PC-9 (cell line): ENCODE measurements around the gene RSL1D1. TPM values are rescaled to one million over a fixed set of nuclear protein-coding genes. Genes with fewer than 3 reads are reported as not detected.
"Not testable (repeated sequence)": the region's sequence is repeated elsewhere in the genome, so short reads cannot be mapped to it uniquely, and the experiment has no call there.

Source experiments
- BruUV-seq: library from RNA; stranded (reverse); fragments of 400-500 nt; replicated peaks from 2 replicates; lab custom pipeline; 2021; lab: Mats Ljungman, UMichigan
- CTCF ChIA-PET: fragments of 300-600 bp; sonication (Branson Sonifier 250); formaldehyde crosslinking; loops from one replicate; lab custom pipeline; 2022; ENCODE audit warnings: antibody characterized with exemption; lab: Charles Lee
- POLR2A ChIA-PET: fragments of 300-600 bp; sonication (Branson Sonifier 250); formaldehyde crosslinking; loops from one replicate; lab custom pipeline; 2022; ENCODE audit warnings: antibody characterized with exemption; ENCODE audit not compliant: unreplicated experiment; lab: Charles Lee
- DNase-seq, 2 experiments: peaks; one replicate each; pipeline versions ENCODE4 v3.0.0 to v3.0.0-alpha.2; 2015 to 2022; ENCODE audit warnings: mixed read lengths in 1 of 2
- H2AFZ ChIP-seq: fragments of 200-600 bp; sonication (generic); 2 replicates; pipeline ENCODE4 v1.8.1; 2017; ENCODE audit warnings: antibody characterized with exemption
- H3F3A ChIP-seq: fragments of 200-600 bp; sonication (generic); 2 replicates; pipeline ENCODE4 v1.8.1; 2017; ENCODE audit warnings: antibody characterized with exemption, mild to moderate bottlenecking, low read depth; ENCODE audit not compliant: insufficient read depth
- H3K27ac ChIP-seq: fragments of 200-600 bp; sonication (generic); 2 replicates; pipeline ENCODE4 v1.6.1; 2016; ENCODE audit warnings: mixed run types
- H3K27me3 ChIP-seq: fragments of 200-600 bp; sonication (generic); 2 replicates; pipeline ENCODE4 v1.6.1; 2016; ENCODE audit warnings: low read depth, mixed run types; ENCODE audit not compliant: insufficient read depth
- H3K36me3 ChIP-seq: fragments of 200-600 bp; sonication (generic); 2 replicates; pipeline ENCODE4 v1.6.1; 2016; ENCODE audit warnings: low read depth, mixed run types
- H3K4me1 ChIP-seq: fragments of 200-600 bp; sonication (generic); replicated peaks from 2 replicates; pipeline ENCODE4 v1.6.1; 2016; ENCODE audit warnings: mixed run types; ENCODE audit not compliant: insufficient read depth
- H3K4me2 ChIP-seq: fragments of 200-600 bp; sonication (generic); 2 replicates; pipeline ENCODE4 v1.6.1; 2017; ENCODE audit warnings: mixed run types
- H3K4me3 ChIP-seq: fragments of 200-600 bp; sonication (generic); 2 replicates; pipeline ENCODE4 v1.6.1; 2016; ENCODE audit warnings: mixed run types
- H3K79me2 ChIP-seq: fragments of 200-600 bp; sonication (generic); 2 replicates; pipeline ENCODE4 v1.6.1; 2017; ENCODE audit warnings: low read depth, mixed run types
- H3K9me2 ChIP-seq: fragments of 200-600 bp; sonication (generic); 2 replicates; pipeline ENCODE4 v1.8.1; 2017; ENCODE audit warnings: mild to moderate bottlenecking; ENCODE audit not compliant: insufficient read depth
- H3K9me3 ChIP-seq: fragments of 200-600 bp; sonication (generic); 2 replicates; pipeline ENCODE4 v1.8.1; 2016; ENCODE audit warnings: low read depth; ENCODE audit not compliant: insufficient read depth
- H4K20me1 ChIP-seq: fragments of 200-600 bp; sonication (generic); 2 replicates; pipeline ENCODE4 v1.8.1; 2017; ENCODE audit not compliant: insufficient read depth
- EZH2 ChIP-seq: fragments of 200-600 bp; sonication (generic); IDR thresholded peaks from 2 replicates; pipeline ENCODE4 v1.8.0; 2017; ENCODE audit warnings: antibody characterized with exemption, low read depth
- intact Hi-C: fragments of 100-400 bp; cut with micrococcal nuclease; formaldehyde crosslinking; loops from one replicate; pipeline ENCODE4 v1.10.0; 2022; ENCODE audit not compliant: unreplicated experiment
- total RNA-seq: library from RNA; stranded (reverse); gene quantifications from 2 replicates; pipeline ENCODE4 v1.2.3, GENCODE V29; 2021
- TF ChIP-seq, protein P1 (sequence below): fragments of 200-600 bp; sonication (generic); conservative IDR thresholded peaks from 2 replicates; pipeline ENCODE4 v1.6.1; 2017; ENCODE audit warnings: mixed run types, antibody characterized with exemption, mild to moderate bottlenecking, moderate library complexity

Gene RSL1D1
- total RNA-seq, 1 experiment from 2014 or later: 226 TPM

- no peak for DNase-seq
- no peaks in the 10 kb centered on the region for H3K27me3 ChIP-seq
- no peak overlapping the region for H3K4me2 ChIP-seq
- POLR2A ChIA-PET: no interaction called here
- no peak overlapping the region for H3K4me3 ChIP-seq
- intact Hi-C loops: no loop called here
- H3F3A ChIP-seq: no peaks in the 10 kb centered on the region
- TF ChIP-seq, protein P1, sequence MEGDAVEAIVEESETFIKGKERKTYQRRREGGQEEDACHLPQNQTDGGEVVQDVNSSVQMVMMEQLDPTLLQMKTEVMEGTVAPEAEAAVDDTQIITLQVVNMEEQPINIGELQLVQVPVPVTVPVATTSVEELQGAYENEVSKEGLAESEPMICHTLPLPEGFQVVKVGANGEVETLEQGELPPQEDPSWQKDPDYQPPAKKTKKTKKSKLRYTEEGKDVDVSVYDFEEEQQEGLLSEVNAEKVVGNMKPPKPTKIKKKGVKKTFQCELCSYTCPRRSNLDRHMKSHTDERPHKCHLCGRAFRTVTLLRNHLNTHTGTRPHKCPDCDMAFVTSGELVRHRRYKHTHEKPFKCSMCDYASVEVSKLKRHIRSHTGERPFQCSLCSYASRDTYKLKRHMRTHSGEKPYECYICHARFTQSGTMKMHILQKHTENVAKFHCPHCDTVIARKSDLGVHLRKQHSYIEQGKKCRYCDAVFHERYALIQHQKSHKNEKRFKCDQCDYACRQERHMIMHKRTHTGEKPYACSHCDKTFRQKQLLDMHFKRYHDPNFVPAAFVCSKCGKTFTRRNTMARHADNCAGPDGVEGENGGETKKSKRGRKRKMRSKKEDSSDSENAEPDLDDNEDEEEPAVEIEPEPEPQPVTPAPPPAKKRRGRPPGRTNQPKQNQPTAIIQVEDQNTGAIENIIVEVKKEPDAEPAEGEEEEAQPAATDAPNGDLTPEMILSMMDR: no peak
- no peak for TF ChIP-seq EZH2
- no peaks in the 10 kb centered on the region for H3K9me2 ChIP-seq
- no peak overlapping the region for H3K27ac ChIP-seq
- no peaks in the 10 kb centered on the region for H3K4me1 ChIP-seq
- H3K79me2 ChIP-seq: no peaks in the 10 kb centered on the region
- no TSS peak for BruUV-seq
- CTCF ChIA-PET: no interaction called here
- H2AFZ ChIP-seq: no peak overlapping the region
- H3K36me3 ChIP-seq: no peaks in the 10 kb centered on the region
- no peaks in the 10 kb centered on the region for H4K20me1 ChIP-seq
- H3K9me3 ChIP-seq: no peaks in the 10 kb centered on the region
Observed at GRCh38 chr16:11816123-11816522, 35.2 kb downstream of the RSL1D1 start.

DNA sequence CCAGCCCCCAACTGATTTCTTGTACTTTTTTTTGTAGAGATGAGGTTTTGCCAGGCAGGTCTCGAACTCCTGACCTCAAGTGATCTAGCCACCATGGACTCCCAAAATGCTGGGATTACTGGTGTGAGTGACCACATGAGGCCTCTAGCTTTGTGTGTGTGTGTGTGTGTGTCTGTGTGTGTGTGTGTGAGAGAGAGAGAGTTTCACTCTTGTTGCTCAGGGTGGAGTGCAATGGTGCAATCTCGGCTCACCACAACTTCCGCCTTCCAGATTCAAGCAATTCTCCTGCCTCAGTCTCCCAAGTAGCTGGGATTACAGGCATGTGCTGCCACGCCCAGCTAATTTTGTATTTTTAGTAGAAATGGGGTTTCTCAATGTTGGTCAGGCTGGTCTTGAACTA, 36.5 kb downstream of the RSL1D1 start:
- CTCF ChIA-PET: interaction anchor here (0.7 kb wide), 2 partner anchors 439 to 490 kb away, joined by 5 to 6 read pairs; no protein-coding TSS in a partner anchor
- DNase-seq, H3K27me3 ChIP-seq, H3K4me2 ChIP-seq, H4K20me1 ChIP-seq, H3K4me1 ChIP-seq, POLR2A ChIA-PET, H3K36me3 ChIP-seq, H3K9me3 ChIP-seq, H3K79me2 ChIP-seq, H3K9me2 ChIP-seq, BruUV-seq, H3K27ac ChIP-seq, H3K4me3 ChIP-seq, H2AFZ ChIP-seq, H3F3A ChIP-seq: not testable (repeated sequence)
- intact Hi-C loops: loop anchor here (5.0 kb wide), 2 partner anchors 417 to 862 kb away; no protein-coding TSS in a partner anchor

- TF ChIP-seq, protein P1: no peak
- TF ChIP-seq EZH2: no peak
- H3K79me2 ChIP-seq: no peaks in the 10 kb centered on the region
- ChIA-PET POLR2A (interaction anchor here (1.2 kb wide), 1 partner anchor 10 kb away, joined by 5 read pairs; the partner anchor contains the start of gene ZC3H7A), CTCF (no interaction called here)
- no peak overlapping the region for H3K4me2 ChIP-seq
- H4K20me1 ChIP-seq: no peaks in the 10 kb centered on the region
- intact Hi-C loops: no loop called here
- peaks cover 7% of the 10 kb centered on the region; the same call in 1 of the 2 replicates for H3K4me1 ChIP-seq
- no peaks in the 10 kb centered on the region for H3K27me3 ChIP-seq
- no peak overlapping the region for H3K27ac ChIP-seq
- H3K36me3 ChIP-seq: no peaks in the 10 kb centered on the region
- no peak overlapping the region for H2AFZ ChIP-seq
- no peaks in the 10 kb centered on the region for H3K9me2 ChIP-seq
- H3K9me3 ChIP-seq: no peaks in the 10 kb centered on the region
- H3K4me3 ChIP-seq: no peak overlapping the region
- H3F3A ChIP-seq: peaks cover 1% of the 10 kb centered on the region; the same call in 1 of the 2 replicates
- DNase-seq: no peak
- no TSS peak for BruUV-seq
Observed at GRCh38 chr16:11806721-11807120, 44.6 kb downstream of the RSL1D1 start.

DNA sequence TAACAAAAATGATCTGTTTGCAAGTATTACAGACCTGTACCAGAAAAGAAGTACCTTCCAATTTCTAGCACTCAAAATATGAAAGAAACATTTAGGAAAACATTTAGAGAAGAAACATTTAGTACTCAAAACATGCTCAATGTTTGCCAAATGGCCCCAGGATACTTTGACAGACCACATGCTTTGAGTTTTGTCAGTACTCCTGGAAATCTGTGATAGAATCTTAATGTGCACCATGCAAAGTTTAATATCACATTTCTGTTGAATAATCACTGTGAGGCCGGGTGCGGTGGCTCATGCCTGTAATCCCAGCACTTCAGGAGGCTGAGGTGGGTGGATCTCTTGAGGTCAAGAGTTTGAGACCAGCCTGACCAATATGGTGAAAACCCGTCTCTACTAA, 45.8 kb downstream of the RSL1D1 start:
- H3K4me3 ChIP-seq: no peak overlapping the region
- no peak overlapping the region for H3K4me2 ChIP-seq
- no peaks in the 10 kb centered on the region for H3K27me3 ChIP-seq
- intact Hi-C loops: no loop called here
- H3K36me3 ChIP-seq: no peaks in the 10 kb centered on the region
- ChIA-PET POLR2A (no interaction called here), CTCF (no interaction called here)
- H3K79me2 ChIP-seq: no peaks in the 10 kb centered on the region
- no peak overlapping the region for H3K27ac ChIP-seq
- no peak for DNase-seq
- peaks cover 7% of the 10 kb centered on the region; the same call in 1 of the 2 replicates for H3K4me1 ChIP-seq
- no peaks in the 10 kb centered on the region for H3K9me2 ChIP-seq
- no peak overlapping the region for H2AFZ ChIP-seq
- TF ChIP-seq, protein P1: no peak
- TF ChIP-seq EZH2: no peak
- no peaks in the 10 kb centered on the region for H4K20me1 ChIP-seq
- H3K9me3 ChIP-seq: no peaks in the 10 kb centered on the region
- BruUV-seq: no TSS peak
- peaks cover 7% of the 10 kb centered on the region; the same call in 1 of the 2 replicates for H3F3A ChIP-seq
